GM12878 (cell line): ENCODE measurements around the gene TFAM. TPM values are rescaled to one million over a fixed set of nuclear protein-coding genes. Genes with fewer than 3 reads are reported as not detected.

Experiments used
- ATAC-seq: fragments of 200-7000 bp; cut with Tn5 transposase; 3 replicates; pipeline ENCODE4 v1.9.1; 2020; ENCODE audit warnings: mild to moderate bottlenecking, moderate library complexity
- BruUV-seq: library from RNA; stranded (reverse); fragments of 400-500 nt; replicated peaks from 2 replicates; lab custom pipeline; 2021; lab: Mats Ljungman, UMichigan
- CTCF ChIA-PET: fragments of 300-600 bp; sonication (Branson Sonifier 250); formaldehyde crosslinking; extraction: SDS; loops from one replicate; lab custom pipeline; 2021; ENCODE audit warnings: inconsistent platforms; lab: Yijun Ruan, JAX
- POLR2A ChIA-PET: fragments of 350-600 bp; formaldehyde crosslinking; extraction: SDS; loops from one replicate; lab custom pipeline; 2021; ENCODE audit warnings: inconsistent platforms; lab: Charles Lee
- RAD21 ChIA-PET: fragments of 300-600 bp; sonication (Branson Sonifier 250); formaldehyde crosslinking; loops from one replicate; lab custom pipeline; 2023; ENCODE audit warnings: antibody characterized with exemption; ENCODE audit not compliant: unreplicated experiment; lab: Charles Lee
- SMC1A ChIA-PET: fragments of 300-600 bp; sonication (Branson Sonifier 250); formaldehyde crosslinking; loops from one replicate; lab custom pipeline; 2023; ENCODE audit not compliant: unreplicated experiment, uncharacterized antibody; lab: Charles Lee
- DNase-seq: peaks from one replicate; pipeline ENCODE4 v3.0.0-alpha.2; 2011; ENCODE audit warnings: low read depth, low spot score
- FAIRE-seq: peaks from 3 replicates; lab custom pipeline; 2011; peaks lifted over from hg19 to GRCh38; lab: Jason Lieb, UNC
- H2AFZ ChIP-seq: 2 replicates; pipeline ENCODE4 v1.6.0; 2011; ENCODE audit warnings: low read depth, low read length, control low read depth; ENCODE audit not compliant: control insufficient read depth
- H3K27ac ChIP-seq: 2 replicates; pipeline ENCODE4 v1.5.1; 2011; ENCODE audit warnings: control low read depth; ENCODE audit not compliant: control insufficient read depth, insufficient read depth
- H3K27me3 ChIP-seq, 2 experiments: replicated peaks in 1 of 2; 2 replicates each; pipeline versions ENCODE4 v1.6.0 to v1.6.1; 2011; ENCODE audit warnings: low read length in 1 of 2; ENCODE audit not compliant: control insufficient read depth in 2 of 2, insufficient read depth in 2 of 2
- H3K36me3 ChIP-seq, 2 experiments: 2 replicates each; pipeline ENCODE4 v1.5.1; 2011; ENCODE audit warnings: low read length in 1 of 2; ENCODE audit not compliant: control insufficient read depth in 2 of 2, insufficient read depth in 2 of 2
- H3K4me1 ChIP-seq: 2 replicates; pipeline ENCODE4 v1.6.1; 2011; ENCODE audit warnings: mild to moderate bottlenecking, low read length, moderate library complexity, mixed read lengths; ENCODE audit not compliant: control insufficient read depth, insufficient read depth
- H3K4me2 ChIP-seq: 2 replicates; pipeline ENCODE4 v1.6.0; 2011; ENCODE audit warnings: control low read depth; ENCODE audit not compliant: control insufficient read depth, insufficient read depth
- H3K4me3 ChIP-seq: fragments of 200-600 bp; sonication (generic); 2 replicates; pipeline ENCODE4 v1.5.1; 2016
- H3K79me2 ChIP-seq: 2 replicates; pipeline ENCODE4 v1.6.0; 2011; ENCODE audit warnings: low read length; ENCODE audit not compliant: control insufficient read depth, insufficient read depth
- H3K9ac ChIP-seq: 2 replicates; pipeline ENCODE4 v1.8.0; 2011; ENCODE audit warnings: low read length, control low read depth, mixed read lengths; ENCODE audit not compliant: control insufficient read depth, insufficient read depth
- H3K9me3 ChIP-seq: replicated peaks from 3 replicates; pipeline ENCODE4 v1.5.1; 2011; ENCODE audit warnings: mild to moderate bottlenecking, low read length; ENCODE audit not compliant: control insufficient read depth, insufficient read depth
- H4K20me1 ChIP-seq: 2 replicates; pipeline ENCODE4 v1.6.0; 2011; ENCODE audit not compliant: control insufficient read depth, insufficient read depth
- CBX5 ChIP-seq: sonication (generic); IDR thresholded peaks from 2 replicates; pipeline ENCODE4 v1.6.1; 2016; ENCODE audit warnings: low read depth, moderate library complexity, mild to moderate bottlenecking, inconsistent platforms
- EED ChIP-seq: sonication (generic); IDR thresholded peaks from 2 replicates; pipeline ENCODE4 v1.6.1; 2016; ENCODE audit warnings: antibody characterized with exemption, low read depth
- FOS ChIP-seq: IDR thresholded peaks from 3 replicates; pipeline ENCODE4 v1.6.1; 2011; ENCODE audit warnings: borderline replicate concordance; ENCODE audit not compliant: insufficient read length; ENCODE audit errors: extremely low read depth
- IKZF1 ChIP-seq: fragments of 450-650 bp; conservative IDR thresholded peaks from 2 replicates; pipeline ENCODE4 v1.6.1; 2017; ENCODE audit warnings: antibody characterized with exemption, mild to moderate bottlenecking
- KAT2A ChIP-seq: conservative IDR thresholded peaks from 2 replicates; pipeline ENCODE4 v1.6.1; 2011; ENCODE audit warnings: low read depth, low read length; ENCODE audit not compliant: control insufficient read depth
- KLF5 ChIP-seq: fragments of 450-650 bp; IDR thresholded peaks from 2 replicates; pipeline ENCODE4 v1.6.1; 2014; ENCODE audit warnings: mild to moderate bottlenecking; ENCODE audit not compliant: partially characterized antibody
- MYC ChIP-seq: IDR thresholded peaks from 2 replicates; pipeline ENCODE4 v1.6.1; 2011; ENCODE audit warnings: mild to moderate bottlenecking, low read length, moderate library complexity, inconsistent platforms; ENCODE audit not compliant: insufficient read depth, insufficient replicate concordance, insufficient read length, severe bottlenecking
- RBBP5 ChIP-seq: fragments of 200-600 bp; sonication (generic); conservative IDR thresholded peaks from 2 replicates; pipeline ENCODE4 v1.6.1; 2016
- SMAD5 ChIP-seq: IDR thresholded peaks from 2 replicates; pipeline ENCODE4 v1.6.1; 2016; ENCODE audit warnings: antibody characterized with exemption, low read depth
- TCF7 ChIP-seq: IDR thresholded peaks from 2 replicates; pipeline ENCODE4 v1.6.1; 2014; ENCODE audit warnings: antibody characterized with exemption, borderline replicate concordance
- ZZZ3 ChIP-seq: IDR thresholded peaks from 2 replicates; pipeline ENCODE4 v1.6.1; 2011; ENCODE audit warnings: low read depth; ENCODE audit not compliant: control insufficient read depth, insufficient read length
- WGBS: methylation state at CpG from one replicate; pipeline ENCODE4 v1.1.6; 2016; ENCODE audit warnings: low lambda C conversion rate; ENCODE audit not compliant: insufficient replicate concordance, insufficient coverage; ENCODE audit errors: missing lambda C conversion rate; 5-methylcytosine and 5-hydroxymethylcytosine counted together
- in situ Hi-C: fragments of 300-500 bp; cut with MboI; formaldehyde crosslinking; loops from 9 replicates; pipeline ENCODE4 v1.14.3; 2018; ENCODE audit warnings: mixed read lengths
- intact Hi-C: fragments of 100-400 bp; cut with micrococcal nuclease; formaldehyde crosslinking; loops from one replicate; pipeline ENCODE4 v1.14.2; 2022; ENCODE audit not compliant: unreplicated experiment
- polyA plus RNA-seq, 11 experiments: library from polyadenylated mRNA; depleted of rRNA in 4 of 11; unstranded in 6 of 11; stranded (reverse) in 5 of 11; fragments of >200 nt; fragmentation: Nextera tagmentation in 4 of 11; fragmentation: Illumina TruSeq in 1 of 11; extraction: Ambion mirVana in 4 of 11; extraction: Trizol in 1 of 11; gene quantifications; 1 replicate in 1 of 11; 2 replicates in 10 of 11; pipeline versions ENCODE4 v1.2.1 to v1.2.3, GENCODE V29; 2011 to 2016; ENCODE audit warnings: inconsistent platforms in 2 of 11, missing spikeins in 2 of 11, low read depth in 1 of 11
- total RNA-seq, 4 experiments: library from RNA; depleted of rRNA in 3 of 4; stranded (reverse); fragments of >200 nt in 3 of 4; fragmentation: Illumina TruSeq in 1 of 4; extraction: Trizol in 1 of 4; gene quantifications; 2 replicates each; pipeline versions ENCODE4 v1.2.1 to v1.2.3, GENCODE V29; 2013 to 2021
- TF ChIP-seq, protein P1 (sequence below): fragments of 150-350 bp; IDR thresholded peaks from 2 replicates; pipeline ENCODE4 v1.6.1; 2014; ENCODE audit warnings: mild to moderate bottlenecking, low read depth, low read length
- TF ChIP-seq, protein P2 (sequence below): fragments of 450-650 bp; formaldehyde crosslinking; IDR thresholded peaks from 2 replicates; pipeline ENCODE4 v1.5.0; 2022; ENCODE audit warnings: mild to moderate bottlenecking, missing genetic modification characterization
- TF ChIP-seq, protein P3 (sequence below): fragments of 450-650 bp; IDR thresholded peaks from 2 replicates; pipeline ENCODE4 v1.6.1; 2016; ENCODE audit warnings: mild to moderate bottlenecking
- TF ChIP-seq, protein P4 (sequence below): fragments of 450-650 bp; IDR thresholded peaks from 2 replicates; pipeline ENCODE4 v1.6.1; 2018; ENCODE audit warnings: mild to moderate bottlenecking, low read depth, moderate library complexity; ENCODE audit not compliant: partially characterized antibody

TFAM gene
- total and polyA plus RNA-seq, 10 of the 15 experiments (the other 5 are each of a cell fraction or from before 2014, with no cell fraction given) = 44.9 to 135 (median 93.3) TPM

- DNase-seq = no peak
- ATAC-seq = no peak
- ChIA-PET SMC1A (no interaction called here), RAD21 (no interaction called here), CTCF (no interaction called here), POLR2A (no interaction called here)
- Histone ChIP-seq H3K4me3 (no peak overlapping the region), H3K79me2 (no peaks in the 10 kb centered on the region), H3K4me2 (no peak overlapping the region), H3K4me1 (no peaks in the 10 kb centered on the region), H3K9me3 (no peaks in the 10 kb centered on the region), H2AFZ (no peak overlapping the region), H3K27me3 (no peaks in the 10 kb centered on the region), H4K20me1 (no peaks in the 10 kb centered on the region), H3K9ac (no peak overlapping the region), H3K27ac (no peak overlapping the region), H3K36me3 (no peaks in the 10 kb centered on the region)
- 36% methylated on average over 2 of the region's 2 CpGs for WGBS
- BruUV-seq = no TSS peak
- no peak for FAIRE-seq
- in situ Hi-C loops (no loop called here), intact Hi-C loops (no loop called here)
- TF ChIP-seq ZZZ3 = no peak
- no peak for TF ChIP-seq RBBP5
- TF ChIP-seq IKZF1 = no peak
- TF ChIP-seq TCF7 = no peak
- TF ChIP-seq FOS = no peak
- TF ChIP-seq EED = no peak
- no peak for TF ChIP-seq KLF5
- no peak for TF ChIP-seq KAT2A
- TF ChIP-seq SMAD5 = no peak
- TF ChIP-seq, protein P1, sequence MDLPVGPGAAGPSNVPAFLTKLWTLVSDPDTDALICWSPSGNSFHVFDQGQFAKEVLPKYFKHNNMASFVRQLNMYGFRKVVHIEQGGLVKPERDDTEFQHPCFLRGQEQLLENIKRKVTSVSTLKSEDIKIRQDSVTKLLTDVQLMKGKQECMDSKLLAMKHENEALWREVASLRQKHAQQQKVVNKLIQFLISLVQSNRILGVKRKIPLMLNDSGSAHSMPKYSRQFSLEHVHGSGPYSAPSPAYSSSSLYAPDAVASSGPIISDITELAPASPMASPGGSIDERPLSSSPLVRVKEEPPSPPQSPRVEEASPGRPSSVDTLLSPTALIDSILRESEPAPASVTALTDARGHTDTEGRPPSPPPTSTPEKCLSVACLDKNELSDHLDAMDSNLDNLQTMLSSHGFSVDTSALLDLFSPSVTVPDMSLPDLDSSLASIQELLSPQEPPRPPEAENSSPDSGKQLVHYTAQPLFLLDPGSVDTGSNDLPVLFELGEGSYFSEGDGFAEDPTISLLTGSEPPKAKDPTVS = no peak
- TF ChIP-seq, protein P2, sequence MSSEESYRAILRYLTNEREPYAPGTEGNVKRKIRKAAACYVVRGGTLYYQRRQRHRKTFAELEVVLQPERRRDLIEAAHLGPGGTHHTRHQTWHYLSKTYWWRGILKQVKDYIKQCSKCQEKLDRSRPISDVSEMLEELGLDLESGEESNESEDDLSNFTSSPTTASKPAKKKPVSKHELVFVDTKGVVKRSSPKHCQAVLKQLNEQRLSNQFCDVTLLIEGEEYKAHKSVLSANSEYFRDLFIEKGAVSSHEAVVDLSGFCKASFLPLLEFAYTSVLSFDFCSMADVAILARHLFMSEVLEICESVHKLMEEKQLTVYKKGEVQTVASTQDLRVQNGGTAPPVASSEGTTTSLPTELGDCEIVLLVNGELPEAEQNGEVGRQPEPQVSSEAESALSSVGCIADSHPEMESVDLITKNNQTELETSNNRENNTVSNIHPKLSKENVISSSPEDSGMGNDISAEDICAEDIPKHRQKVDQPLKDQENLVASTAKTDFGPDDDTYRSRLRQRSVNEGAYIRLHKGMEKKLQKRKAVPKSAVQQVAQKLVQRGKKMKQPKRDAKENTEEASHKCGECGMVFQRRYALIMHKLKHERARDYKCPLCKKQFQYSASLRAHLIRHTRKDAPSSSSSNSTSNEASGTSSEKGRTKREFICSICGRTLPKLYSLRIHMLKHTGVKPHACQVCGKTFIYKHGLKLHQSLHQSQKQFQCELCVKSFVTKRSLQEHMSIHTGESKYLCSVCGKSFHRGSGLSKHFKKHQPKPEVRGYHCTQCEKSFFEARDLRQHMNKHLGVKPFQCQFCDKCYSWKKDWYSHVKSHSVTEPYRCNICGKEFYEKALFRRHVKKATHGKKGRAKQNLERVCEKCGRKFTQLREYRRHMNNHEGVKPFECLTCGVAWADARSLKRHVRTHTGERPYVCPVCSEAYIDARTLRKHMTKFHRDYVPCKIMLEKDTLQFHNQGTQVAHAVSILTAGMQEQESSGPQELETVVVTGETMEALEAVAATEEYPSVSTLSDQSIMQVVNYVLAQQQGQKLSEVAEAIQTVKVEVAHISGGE (CRISPR knock-in tag) = no peak
- TF ChIP-seq, protein P3, sequence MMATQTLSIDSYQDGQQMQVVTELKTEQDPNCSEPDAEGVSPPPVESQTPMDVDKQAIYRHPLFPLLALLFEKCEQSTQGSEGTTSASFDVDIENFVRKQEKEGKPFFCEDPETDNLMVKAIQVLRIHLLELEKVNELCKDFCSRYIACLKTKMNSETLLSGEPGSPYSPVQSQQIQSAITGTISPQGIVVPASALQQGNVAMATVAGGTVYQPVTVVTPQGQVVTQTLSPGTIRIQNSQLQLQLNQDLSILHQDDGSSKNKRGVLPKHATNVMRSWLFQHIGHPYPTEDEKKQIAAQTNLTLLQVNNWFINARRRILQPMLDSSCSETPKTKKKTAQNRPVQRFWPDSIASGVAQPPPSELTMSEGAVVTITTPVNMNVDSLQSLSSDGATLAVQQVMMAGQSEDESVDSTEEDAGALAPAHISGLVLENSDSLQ = no peak
- TF ChIP-seq, protein P4, sequence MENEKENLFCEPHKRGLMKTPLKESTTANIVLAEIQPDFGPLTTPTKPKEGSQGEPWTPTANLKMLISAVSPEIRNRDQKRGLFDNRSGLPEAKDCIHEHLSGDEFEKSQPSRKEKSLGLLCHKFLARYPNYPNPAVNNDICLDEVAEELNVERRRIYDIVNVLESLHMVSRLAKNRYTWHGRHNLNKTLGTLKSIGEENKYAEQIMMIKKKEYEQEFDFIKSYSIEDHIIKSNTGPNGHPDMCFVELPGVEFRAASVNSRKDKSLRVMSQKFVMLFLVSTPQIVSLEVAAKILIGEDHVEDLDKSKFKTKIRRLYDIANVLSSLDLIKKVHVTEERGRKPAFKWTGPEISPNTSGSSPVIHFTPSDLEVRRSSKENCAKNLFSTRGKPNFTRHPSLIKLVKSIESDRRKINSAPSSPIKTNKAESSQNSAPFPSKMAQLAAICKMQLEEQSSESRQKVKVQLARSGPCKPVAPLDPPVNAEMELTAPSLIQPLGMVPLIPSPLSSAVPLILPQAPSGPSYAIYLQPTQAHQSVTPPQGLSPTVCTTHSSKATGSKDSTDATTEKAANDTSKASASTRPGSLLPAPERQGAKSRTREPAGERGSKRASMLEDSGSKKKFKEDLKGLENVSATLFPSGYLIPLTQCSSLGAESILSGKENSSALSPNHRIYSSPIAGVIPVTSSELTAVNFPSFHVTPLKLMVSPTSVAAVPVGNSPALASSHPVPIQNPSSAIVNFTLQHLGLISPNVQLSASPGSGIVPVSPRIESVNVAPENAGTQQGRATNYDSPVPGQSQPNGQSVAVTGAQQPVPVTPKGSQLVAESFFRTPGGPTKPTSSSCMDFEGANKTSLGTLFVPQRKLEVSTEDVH = no peak
- no peak for TF ChIP-seq CBX5
- no peak for TF ChIP-seq MYC
Measured at GRCh38 chr10:58433066-58433465, 47.9 kb downstream of the TFAM start.
